UCSD-AML1 (cell line): Measurements from ENCODE around the gene SMPX.
A peak's percentile ranks its signal among the peaks of the same experiment; 100 is the strongest.
"Not testable (repeated sequence)": the region's sequence is repeated elsewhere in the genome, so short reads cannot be mapped to it uniquely, and the experiment has no call there.

ENCODE experiments used
- DNase-seq: peaks from one replicate; lab custom pipeline; 2025; ENCODE audit not compliant: unreplicated experiment; lab: John Stamatoyannopoulos, UW

SMPX gene

DNA sequence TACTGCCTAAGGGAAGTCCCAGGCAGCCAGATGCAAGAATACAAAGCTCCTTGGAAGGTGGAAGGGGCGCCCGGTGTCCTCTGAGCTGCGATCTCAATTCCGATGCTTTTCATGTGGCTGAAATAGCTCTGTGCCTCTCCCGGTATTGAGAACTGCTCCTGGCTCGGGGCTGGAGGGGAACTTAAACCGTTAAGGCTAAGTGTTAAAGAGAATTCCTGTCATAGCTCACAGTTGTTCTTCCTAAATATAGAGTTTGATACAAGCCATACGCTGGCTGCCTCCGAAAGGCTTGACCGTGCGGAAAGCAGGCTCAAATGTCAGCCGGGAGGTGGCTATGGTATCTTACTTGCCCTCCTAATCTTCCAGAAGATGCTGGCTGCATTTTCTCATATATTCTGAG, at the start of gene SMPX:
Gene SMPX, minus strand, starts transcription at position 157 of the 400 bp plus-strand sequence. CDS start 3,826 bp downstream, outside the sequence.
- no peak for DNase-seq

DNA sequence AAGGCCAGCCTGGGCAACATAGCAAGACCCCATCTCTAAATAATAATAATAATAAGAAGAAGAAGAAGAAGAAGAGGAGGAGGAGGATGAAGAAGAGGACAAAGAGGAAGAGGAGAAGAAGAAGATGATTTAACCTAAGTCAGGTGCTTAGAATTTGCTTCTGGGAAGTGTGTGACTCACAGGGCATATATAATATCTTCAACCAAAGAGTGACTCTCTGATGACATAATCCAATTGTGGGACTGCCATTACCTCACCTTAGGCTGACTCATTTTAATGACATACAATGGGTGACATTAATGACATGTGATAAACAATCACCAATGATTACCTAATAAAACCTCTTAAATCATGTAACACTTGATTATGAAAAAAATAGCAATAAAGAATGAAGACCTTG, 48.8 kb upstream of the SMPX start:
- DNase-seq, result no peak

DNA sequence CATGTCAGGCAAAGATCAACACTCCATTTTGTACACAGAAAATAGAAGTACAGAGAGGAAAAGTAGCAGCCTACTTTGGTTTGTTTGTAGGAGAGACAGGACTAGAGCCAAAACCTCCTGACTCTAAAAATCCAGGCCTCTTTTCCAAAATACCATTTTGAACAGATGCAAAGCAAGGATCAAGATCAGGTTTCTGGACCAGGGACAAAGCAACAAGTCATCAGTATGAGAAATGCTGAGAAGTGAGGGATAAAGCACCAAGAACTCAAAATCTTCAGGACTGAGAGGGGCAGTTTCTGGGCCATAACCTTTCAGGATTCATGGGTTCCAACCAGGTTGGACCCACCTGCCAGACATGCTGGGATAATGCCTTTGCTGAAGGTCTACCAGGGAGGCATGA, 44.9 kb upstream of the SMPX start:
- no peak for DNase-seq

DNA sequence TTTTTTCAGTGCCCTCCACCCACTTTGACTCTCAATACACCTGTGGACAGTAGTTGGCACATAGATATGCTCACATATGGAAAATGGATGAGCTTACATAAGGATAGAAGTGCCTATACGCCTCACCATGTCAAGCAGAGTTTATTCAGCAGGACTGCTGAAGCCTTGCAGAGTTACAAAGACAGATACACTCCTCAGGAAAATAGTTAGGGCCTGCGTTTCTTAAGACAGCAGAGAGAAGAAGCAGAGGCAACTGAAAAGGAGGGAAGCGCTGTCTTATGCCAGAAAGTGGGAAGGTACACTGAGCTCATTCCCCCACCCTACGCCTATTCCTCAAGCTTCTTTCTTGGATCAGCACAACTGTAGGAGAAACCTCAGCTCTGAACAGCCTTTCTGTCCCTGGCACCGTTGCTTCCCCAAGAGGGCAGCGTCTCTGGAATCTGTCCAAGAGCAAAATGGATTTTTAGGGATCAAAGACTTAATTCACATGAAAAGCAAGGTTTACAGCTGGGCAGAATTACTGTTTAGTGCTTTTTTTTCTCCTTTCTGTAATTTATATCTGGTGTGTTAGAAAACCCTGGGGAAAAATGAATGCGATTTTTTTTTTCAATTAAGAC, 44.2 kb upstream of the SMPX start:
- DNase-seq, result no peak

DNA sequence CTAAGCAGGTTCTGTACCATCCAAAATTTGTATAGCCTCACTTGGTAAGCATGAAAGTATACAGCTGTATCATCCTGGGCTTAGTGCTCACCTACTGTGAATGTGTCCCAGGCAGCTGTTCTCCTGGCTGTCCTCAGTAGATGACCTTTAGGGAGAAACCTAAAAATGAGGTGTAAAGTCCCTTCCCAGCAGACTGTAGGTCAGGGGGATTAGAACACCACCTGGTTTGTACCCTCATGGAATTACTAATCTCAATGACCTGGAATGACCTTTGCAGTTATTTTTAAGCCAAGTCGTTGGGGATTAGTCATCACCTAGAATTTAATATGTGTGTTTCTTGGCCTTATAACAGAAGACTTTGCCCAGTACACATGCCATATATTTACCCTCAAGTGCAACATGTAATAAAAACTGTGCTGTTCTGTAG, 42.4 kb upstream of the SMPX start:
- no peak for DNase-seq

DNA sequence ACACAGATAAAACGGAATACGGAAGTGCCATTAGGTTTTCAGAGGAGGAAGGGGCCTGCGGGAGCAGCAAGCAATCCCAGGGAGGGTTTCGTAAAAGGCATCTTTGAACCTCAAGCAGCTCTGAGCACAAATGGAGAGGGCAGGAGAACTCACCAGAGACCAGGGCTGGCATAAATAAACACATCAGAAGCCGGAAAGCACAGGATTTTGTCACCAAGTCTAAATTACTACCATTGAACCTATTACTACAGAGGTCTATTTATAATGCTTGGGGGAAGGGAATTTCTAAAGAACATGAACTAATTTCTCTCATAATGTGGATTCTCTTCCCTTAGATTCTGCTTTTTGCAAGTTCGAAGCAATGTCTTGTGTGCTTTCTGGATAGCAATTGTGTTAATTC, 41.9 kb upstream of the SMPX start:
- no peak for DNase-seq

DNA sequence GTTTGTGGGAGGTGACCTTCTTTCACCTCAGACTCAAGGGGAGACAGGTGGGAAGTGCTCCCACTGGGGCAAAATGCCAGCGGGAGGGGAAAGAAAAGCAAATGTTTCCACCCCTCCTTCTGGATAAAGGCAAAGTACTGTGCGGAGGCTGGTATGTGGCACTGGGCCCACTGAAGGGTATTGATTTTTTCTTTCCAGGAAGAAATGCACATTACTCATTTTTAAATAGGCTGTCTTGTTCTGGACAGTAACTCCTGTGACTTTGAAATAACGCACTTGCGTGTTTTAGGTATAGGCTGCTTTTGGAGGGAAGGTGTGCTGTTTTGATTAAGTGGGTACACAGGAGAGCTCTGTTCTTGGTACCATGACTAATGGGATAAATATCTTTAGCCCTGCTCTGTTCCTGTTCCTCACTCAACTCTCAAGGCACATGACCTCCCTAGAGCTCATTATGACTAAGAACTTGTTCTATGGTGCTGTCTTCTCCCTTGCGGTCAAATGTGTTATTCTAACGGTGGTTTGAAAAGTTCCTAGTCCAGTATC, 40.8 kb upstream of the SMPX start:
- no peak for DNase-seq

DNA sequence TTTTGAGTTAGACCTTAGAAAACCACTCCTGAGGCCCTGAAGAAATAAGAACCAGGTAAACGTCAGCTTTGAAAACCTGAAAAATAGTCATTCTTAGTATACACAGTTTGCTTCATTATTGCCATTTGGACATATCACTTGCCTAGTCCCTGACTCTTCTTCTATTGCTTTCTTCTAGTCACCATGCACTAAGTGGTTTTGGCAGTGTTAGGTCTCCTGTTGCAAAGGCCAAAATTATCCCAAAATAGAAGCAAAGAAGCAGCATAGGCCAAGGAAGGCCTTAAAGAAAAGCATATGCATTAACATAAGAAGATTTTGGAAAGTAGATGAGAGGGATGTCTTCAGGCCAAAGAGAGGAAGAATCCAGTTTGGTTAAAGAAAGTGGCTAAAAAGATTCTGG, 24.1 kb upstream of the SMPX start:
- no peak for DNase-seq

DNA sequence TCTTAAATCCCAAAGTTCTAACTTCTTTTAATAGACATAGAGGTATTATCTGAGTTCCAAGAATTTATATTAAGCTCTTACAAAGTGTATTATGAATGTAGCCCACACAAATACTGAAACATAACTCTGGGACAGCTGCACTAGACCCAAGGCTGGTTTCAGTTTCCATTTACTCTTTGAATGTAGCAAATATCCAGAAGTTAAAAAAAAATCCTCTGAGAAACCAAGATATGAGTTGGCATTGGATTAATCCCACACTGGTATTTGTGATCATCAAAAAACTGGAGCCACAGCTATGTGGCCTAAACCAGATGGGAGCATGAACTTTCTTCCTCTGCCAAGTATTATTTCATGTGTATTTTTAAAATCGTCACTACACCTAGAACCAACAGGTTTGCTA, 23.6 kb upstream of the SMPX start:
- DNase-seq, result no peak

DNA sequence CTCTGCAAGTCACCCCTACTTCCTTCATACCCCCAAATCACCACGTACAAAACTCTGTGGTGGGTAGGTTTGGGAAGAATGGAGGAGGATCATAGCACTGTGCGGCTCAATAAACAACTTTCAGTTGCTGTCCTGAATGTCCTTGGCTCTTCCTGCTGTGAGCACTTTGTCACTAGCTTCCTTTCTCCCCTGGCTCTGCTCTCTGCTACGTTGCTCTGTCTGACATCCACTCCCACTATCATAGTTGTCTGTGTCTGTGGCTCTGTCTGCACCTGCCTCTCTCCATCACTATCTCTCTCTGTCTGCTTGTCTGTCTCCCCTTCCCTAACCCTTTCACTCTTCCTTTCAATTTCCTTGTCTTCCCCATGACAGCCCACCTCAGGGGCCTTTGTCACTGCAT, 21.2 kb upstream of the SMPX start:
- DNase-seq, result no peak

DNA sequence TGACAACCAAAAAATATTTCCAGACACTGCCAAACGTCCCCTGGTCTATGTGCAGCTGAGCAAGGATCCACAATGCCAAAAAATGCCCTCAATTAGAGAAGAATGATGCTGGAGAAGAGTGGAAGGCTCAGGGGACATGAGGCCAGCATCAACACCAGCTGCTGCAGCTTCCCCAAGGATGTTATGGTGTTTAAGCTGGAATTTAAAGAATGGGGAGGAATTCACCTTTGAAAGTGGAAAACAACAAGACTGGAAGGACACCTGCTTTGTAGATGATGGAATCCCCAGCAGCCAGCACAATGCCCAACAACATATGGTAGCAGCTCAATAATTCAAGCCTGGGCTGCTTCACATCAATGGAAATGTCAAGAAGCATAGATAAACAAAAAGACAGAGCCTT, 20.3 kb upstream of the SMPX start:
- DNase-seq, result no peak

DNA sequence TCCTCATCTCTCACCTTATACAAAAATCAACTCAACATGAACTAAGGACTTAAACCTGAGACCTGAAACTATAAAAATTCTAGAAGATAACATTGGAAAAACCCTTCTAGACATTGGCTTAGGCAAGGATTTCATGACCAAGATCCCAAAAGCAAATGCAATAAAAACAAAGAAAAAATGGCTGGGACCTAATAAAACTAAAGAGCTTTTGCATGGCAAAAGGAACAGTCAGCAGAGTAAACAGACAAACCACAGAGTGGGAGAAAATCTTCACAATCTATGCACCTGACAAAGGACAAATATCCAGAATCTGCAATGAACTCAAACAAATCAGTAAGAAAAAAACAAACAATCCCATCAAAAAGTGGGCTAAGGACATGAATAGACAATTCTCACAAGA, 17.2 kb upstream of the SMPX start:
- DNase-seq, result not testable (repeated sequence)

DNA sequence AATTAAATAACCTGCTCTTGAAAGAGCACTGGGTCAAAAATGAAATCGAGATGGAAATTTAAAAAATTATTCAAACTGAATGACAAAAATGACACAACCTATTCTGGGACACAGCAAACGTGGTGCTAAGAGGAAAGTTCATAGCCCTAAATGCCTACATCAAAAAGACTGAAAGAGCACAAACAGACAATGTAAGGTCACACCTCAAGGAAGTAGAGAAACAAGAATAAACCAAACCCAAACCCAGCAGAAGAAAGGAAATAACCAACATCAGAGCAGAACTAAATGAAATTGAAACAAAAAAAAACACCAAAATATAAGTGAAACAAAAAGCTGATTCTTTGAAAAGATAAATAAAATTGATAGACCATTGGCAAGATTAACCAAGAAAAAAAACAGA, 15.1 kb upstream of the SMPX start:
- DNase-seq, result not testable (repeated sequence)

DNA sequence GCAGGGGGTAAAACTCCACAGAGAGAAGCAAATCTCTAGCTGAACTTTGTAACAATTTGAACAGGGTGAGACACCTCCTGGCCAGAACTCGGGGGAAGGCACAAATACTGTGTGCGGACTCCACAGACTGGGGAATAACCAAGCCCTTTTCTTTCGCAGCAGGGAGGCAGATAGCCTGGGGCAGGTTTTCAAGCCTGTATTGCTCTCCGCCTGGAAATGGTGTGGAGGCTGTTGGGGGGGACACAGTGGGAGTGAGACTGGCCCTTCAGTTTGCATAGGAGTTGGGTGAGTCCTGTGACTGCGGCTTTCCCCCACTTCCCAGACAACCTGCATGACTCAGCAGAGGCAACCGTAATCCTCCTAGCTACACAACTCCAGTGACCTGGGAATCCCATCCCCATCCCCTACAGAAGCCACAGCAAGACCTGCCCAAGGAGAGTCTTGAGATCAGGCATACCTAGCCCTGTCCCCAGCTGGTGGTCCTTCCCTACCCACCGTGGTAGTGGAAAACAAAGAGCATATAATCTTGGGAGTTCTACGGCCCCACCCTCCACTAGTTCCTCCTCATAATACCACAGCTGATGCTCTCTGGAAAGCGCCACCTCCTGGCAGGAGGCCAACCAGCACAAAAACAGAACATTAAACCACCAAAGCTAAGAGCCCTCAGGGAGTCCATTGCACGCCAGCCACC, 12.9 kb upstream of the SMPX start:
- no peak for DNase-seq

DNA sequence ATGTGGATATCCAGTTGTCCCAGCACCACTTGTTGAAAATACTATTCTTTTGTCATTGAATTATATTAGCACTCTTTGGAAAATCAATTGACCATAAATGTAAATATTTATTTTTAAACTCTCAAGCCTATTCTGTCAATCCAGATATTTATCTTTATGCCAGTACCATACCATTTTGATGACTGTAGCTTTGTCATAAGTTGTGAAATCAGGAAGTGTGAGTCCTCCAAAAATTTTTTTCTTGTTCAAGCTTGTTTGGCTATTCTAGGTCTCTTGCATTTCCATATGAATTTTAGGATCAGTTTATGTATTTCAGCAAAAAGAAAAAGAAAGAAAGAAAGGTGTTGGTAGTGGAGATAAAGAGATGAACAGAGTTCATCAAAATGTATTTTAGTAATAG, 8.2 kb upstream of the SMPX start:
- DNase-seq, result no peak

DNA sequence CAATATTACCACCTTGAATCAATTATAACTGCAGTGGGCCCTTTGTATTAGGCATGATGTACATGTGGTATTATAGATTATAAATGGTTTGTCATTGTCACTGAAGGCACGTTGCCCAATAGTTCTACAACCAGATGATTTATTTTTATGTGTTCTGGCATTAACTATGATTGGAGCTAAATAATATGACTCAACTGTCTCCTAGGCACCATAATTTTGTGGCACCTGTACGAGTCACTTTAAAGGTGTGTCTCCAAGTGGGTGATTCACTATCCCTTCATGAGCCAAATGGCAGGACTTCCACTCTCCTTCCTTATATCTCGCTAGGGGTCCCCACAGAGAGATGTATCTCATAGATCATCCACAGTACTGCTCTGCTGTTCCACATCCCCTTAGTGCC, 6.1 kb upstream of the SMPX start:
- no peak for DNase-seq

DNA sequence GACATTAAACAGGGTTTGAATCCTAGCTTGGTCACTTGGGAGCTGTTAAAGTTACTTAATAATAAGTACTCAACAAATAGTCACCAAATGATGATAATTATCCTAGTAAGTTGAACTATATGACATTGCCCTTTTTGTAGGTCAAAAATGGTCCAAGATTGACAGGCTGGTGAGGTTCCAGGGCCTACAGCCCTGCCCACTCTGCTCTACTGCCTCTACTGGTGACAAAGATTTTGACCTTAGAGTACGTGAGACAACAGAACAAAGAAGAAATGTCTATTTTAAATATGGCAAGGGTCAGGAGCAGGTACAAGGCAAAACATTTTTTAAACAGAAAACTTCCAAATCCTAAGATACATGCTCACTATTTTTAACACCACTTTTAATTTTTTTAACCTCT, 572 bp upstream of the SMPX start:
- no peak for DNase-seq

DNA sequence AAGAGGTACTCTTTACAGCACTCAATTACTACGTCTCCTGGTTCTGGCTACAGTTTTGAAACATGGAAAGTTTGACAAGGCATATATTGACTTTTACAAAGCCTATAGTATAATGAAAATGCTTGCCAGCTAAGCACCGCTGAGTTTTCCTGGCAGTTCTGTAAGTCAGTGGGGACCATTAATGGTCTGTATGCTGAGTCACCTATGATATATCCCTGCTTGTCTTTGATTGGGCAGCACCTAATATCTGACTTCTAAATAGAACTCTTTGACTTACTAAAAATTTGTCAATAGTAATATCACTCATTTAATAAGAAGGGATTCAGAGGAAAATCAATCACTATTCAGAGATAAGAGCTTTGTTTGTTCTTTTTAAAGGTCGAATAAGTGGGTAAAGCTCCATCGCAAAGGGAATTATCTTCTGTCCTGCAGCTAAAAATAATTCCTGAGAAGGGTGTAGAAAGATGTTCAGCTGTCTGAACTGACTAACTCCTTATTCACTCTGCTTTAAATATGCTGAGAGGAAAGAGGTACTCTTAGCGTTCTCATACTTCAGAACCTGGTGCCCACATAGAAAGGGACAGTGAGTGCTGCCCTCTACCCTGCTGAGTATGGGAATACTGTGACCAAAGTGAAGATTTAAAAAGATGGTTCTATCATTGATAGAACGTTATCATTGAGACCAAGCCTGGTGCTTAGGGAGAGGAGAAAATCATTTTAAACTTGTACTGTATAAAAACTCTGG, 959 bp downstream of the SMPX start:
- no peak for DNase-seq

DNA sequence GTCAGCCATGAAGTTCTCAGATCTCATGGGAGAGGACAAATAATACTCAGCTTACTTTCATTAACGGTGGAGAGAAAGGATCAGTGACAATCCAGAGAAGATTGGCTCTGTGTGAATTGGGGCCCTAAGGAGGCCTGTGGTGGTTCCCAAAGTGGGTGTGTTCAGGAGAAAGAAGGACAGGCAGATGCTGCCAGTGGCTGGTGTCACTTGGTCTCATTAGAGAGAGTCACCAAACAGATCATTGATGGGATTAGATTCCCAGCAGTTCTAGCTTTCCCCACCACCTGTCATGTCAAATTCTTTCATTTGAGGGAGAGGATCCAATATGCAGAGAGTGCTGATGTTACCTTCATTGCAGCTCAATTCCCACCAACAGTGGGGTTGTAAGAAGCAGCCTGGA, 8.0 kb downstream of the SMPX start:
- DNase-seq, result no peak

DNA sequence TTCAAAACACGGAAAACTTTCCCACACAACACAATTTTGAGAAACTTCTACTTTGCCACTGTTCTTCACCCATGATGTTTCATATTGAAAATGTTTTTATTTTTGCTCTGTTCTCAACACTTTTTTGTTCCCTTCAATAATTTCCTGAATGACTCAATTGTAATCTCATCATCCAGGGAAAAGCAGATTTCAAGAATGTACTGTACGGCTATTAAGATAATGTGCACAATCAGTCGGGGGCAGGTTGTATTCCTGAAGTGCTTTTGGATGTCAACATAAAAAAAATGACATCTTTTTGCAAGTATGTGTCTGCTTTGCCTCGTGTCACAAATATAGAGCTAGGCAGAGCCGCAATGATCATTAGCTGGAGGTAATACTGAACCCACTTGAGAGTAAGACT, 9.7 kb downstream of the SMPX start:
- no peak for DNase-seq

DNA sequence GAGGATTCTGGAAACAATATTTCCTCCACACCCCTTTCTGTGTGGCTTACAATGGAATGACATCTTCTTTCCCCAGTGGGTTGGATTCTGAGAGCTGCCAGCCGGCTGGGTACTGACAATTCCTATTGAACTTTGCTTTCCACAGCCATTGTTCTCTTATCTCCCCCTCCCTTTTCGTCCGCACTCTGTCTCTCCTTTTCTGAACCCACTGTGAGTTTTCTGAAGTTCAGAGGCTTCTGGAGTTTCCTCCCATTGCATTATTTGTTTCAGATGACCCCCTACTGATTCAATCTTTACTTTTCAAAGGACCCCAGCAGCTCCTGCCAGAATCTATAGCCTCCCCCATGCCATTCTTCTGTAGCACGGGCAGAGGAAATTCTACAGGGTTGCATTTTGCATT, 10.4 kb downstream of the SMPX start:
- no peak for DNase-seq

DNA sequence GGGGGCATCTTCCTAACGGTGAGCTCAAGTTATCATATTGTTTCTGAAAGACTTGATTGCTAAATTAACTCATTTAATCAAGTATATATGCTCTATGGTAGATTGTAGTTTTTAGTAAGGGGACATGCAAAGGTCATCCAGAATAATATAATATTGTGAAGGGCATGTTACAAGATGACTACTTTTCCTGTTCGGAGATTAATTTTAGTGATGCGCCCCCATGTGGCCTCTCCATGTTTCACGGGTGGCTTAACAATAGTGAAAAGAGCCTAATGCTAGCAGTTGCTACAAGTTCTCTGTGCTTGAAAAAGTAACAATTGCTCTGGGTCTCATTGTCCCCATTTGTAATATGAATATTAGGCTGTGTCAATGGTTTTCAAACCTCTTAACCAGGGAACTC, 12.2 kb downstream of the SMPX start:
- peak; percentile 26 for DNase-seq
